Subcutaneous preadipocyte (primary cell): Measurements from ENCODE around the gene MOB3C. TPM values are rescaled to one million over a fixed set of nuclear protein-coding genes. Genes with fewer than 3 reads are reported as not detected.

Source experiments
- total RNA-seq: library from RNA; depleted of rRNA; stranded (reverse); fragments of >200 nt; gene quantifications from 2 replicates; pipeline ENCODE4 v1.2.3, GENCODE V29; 2012

Gene MOB3C
- total RNA-seq: 4.8 and 5.3 TPM in 2 replicates

DNA sequence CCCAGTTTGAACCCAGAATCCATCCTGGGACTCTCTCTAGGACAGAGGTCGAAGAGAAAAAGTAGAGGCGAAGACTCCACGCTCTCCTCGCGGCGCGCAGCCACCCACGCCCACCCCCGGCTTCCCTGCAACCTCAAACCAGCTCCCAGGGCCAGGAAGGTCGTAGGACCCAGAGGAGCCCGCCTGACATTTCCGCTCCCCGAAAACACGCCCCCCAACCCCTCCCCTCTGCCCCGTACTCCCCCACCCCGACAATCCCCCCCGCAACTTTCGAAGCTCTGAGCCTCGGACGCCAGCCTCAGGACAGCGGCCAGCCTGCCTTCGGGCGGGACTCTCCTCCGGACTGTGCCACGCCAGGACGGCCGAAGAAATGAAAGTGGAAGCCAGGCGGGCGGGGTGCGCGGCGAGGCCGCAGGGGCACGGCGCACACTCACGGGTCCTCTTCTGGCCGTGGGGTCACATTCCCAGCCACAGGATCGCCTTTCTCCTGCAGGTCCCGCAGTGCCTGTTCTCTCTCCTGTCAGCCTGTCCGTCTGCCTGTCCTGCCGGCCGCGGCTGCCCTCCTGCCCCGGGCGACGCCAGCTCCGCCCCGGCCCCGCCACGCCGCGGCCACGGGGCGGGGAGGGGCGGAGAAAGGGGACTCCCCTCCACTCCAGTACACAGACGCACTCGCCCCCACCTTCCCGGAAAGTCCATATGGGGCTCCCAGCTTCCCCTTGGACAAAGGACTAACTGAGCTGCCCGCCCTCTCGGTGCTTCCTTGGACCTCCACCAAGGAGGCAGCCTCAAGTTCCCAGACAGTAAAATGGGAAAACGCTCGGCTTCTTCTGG, at the start of gene MOB3C:
Gene MOB3C, minus strand, starts transcription at position 535 of the 831 bp plus-strand sequence. CDS start 3,490 bp downstream, outside the sequence.

DNA sequence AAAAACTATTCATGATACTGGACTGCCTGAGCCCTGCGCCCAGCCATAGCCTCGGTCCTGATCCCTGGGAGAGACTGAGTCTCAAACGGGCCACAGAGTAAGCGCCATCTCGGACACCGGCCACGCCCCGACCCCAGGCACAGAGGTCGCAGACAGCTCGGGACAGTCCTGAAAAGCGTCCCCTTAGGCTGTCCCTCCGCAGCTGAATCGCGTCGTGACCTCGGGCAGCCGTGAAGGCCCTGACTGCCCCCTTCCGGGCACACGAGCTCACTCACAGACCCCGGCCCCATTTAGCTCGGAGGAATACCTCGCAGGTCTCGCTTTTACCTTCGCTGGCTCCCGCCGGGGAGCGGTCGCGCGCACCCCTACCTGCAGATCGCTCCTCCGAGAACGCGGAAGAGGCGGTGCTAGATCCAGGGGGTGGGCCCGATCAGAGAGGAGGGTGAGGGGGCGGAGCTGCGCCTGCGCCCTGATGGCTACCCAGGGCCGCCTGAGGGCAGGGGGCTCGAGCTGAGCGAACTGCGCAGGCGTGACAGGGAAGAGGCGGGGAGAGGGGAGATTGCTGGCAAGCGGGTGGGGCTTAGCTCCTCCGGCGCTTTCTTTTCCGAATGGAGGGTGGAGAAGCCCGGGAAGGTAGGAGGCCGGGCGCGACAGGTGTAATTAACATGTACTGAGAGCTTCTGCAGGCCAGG, 12.6 kb downstream of the MOB3C start, which contains the start of gene MKNK1:
Gene MKNK1, minus strand, starts transcription at position 411 of the 692 bp plus-strand sequence. CDS start 20,941 bp downstream, outside the sequence.

Other genes starting within 250 kb of the MOB3C start
- gene FAAH, start 222.5 kb downstream of the MOB3C start, total RNA-seq: 0.59 and 1.5 TPM in 2 replicates
- not detected in 2 replicates for gene DMBX1, start 127.0 kb downstream of the MOB3C start, total RNA-seq
- gene KNCN, start 65.2 kb downstream of the MOB3C start, total RNA-seq: not detected in 2 replicates
- 14.0 and 15.8 TPM in 2 replicates for gene MKNK1, start 12.5 kb downstream of the MOB3C start, total RNA-seq
- gene ATPAF1, start 51.6 kb upstream of the MOB3C start, total RNA-seq: 41.2 and 52.0 TPM in 2 replicates
- not detected in 2 replicates for gene TEX38, start 55.0 kb upstream of the MOB3C start, total RNA-seq
- 41.5 and 59.4 TPM in 2 replicates for gene EFCAB14, start 102.3 kb upstream of the MOB3C start, total RNA-seq
- not detected in 2 replicates for gene CYP4B1, start 182.2 kb upstream of the MOB3C start, total RNA-seq